Stomach (tissue), 9 donors: ENCODE data around the gene PLPP2. TPM values are rescaled to one million over a fixed set of nuclear protein-coding genes. Genes with fewer than 3 reads are reported as not detected.
A peak's percentile ranks its signal among the peaks of the same experiment; 100 is the strongest.

Experiments used
- DNase-seq, 2 donors: peaks; one replicate each; pipeline versions ENCODE4 v3.0.0 to v3.0.0-alpha.2; 2013 to 2019
- H3K27ac ChIP-seq, 5 donors: fragments of 200-600 bp in 4 of 5; sonication (generic) in 4 of 5; one replicate each; pipeline ENCODE4 v1.5.1; 2013 to 2019; ENCODE audit warnings: mild to moderate bottlenecking in 1 of 5, moderate library complexity in 1 of 5
- H3K27me3 ChIP-seq, 3 donors: fragments of 200-600 bp; sonication (generic); one replicate each; pipeline ENCODE4 v1.5.1; 2017 to 2019; ENCODE audit warnings: mixed run types in 1 of 3
- H3K36me3 ChIP-seq, 4 donors: fragments of 200-600 bp; sonication (generic); 1 replicate in 3 of 4; 2 replicates in 1 of 4; pipeline ENCODE4 v1.5.1; 2016 to 2019
- H3K4me1 ChIP-seq, 4 donors: fragments of 200-600 bp; sonication (generic); one replicate each; pipeline ENCODE4 v1.5.1; 2016 to 2019
- H3K4me3 ChIP-seq, 4 donors: fragments of 200-600 bp; sonication (generic) in 3 of 4; one replicate each; pipeline ENCODE4 v1.5.1; 2016 to 2019; ENCODE audit warnings: mild to moderate bottlenecking in 1 of 4
- H3K9me3 ChIP-seq, 4 donors: fragments of 200-600 bp; sonication (generic); one replicate each; pipeline ENCODE4 v1.5.1; 2016 to 2019
- EP300 ChIP-seq: sonication (generic); formaldehyde crosslinking; IDR thresholded peaks from one replicate; pipeline ENCODE4 v1.6.1; 2017; ENCODE audit warnings: antibody characterized with exemption
- POLR2A ChIP-seq, 4 donors: fragments of 450-650 bp; IDR thresholded peaks; one replicate each; pipeline ENCODE4 v1.6.1; 2016; ENCODE audit warnings: antibody characterized with exemption in 4 of 4, control low read depth in 2 of 4, mild to moderate bottlenecking in 1 of 4, moderate library complexity in 1 of 4
- POLR2AphosphoS5 ChIP-seq, 3 donors: sonication (generic); formaldehyde crosslinking; IDR thresholded peaks; one replicate each; pipeline ENCODE4 v1.6.1; 2016; ENCODE audit warnings: antibody characterized with exemption in 3 of 3
- WGBS, 5 donors: extraction: QIAGEN DNeasy Blood & Tissue Kit in 3 of 5; methylation state at CpG; one replicate each; pipeline versions ENCODE4 v1.1.5 to v1.1.7; 2013 to 2018; 5-methylcytosine and 5-hydroxymethylcytosine counted together
- intact Hi-C: fragments of 100-400 bp; cut with DNase I; formaldehyde crosslinking; loops from one replicate; pipeline ENCODE4 v1.15.1; 2023; ENCODE audit warnings: low total_unique reads
- polyA plus RNA-seq, 3 donors: library from polyadenylated mRNA; stranded (reverse); fragments of 200-250 nt; gene quantifications; one replicate each; pipeline ENCODE4 v1.2.3, GENCODE V29; 2013
- total RNA-seq, 5 donors: library from RNA; depleted of rRNA; stranded (reverse); fragments of >200 nt; gene quantifications; one replicate each; pipeline versions ENCODE4 v1.1.0 to v1.2.3, GENCODE V29; 2014 to 2016
- TF ChIP-seq, protein P1 (sequence below), 7 experiments: fragments of 450-650 bp in 4 of 7; fragments of 200-600 bp in 3 of 7; sonication (generic) in 3 of 7; IDR thresholded peaks; one replicate each; pipeline ENCODE4 v1.5.1; 2016 to 2019; ENCODE audit warnings: antibody characterized with exemption in 7 of 7, control low read depth in 2 of 7, mild to moderate bottlenecking in 1 of 7
- donor health status: healthy with polysubstance abuse.
- donor health status: Bipolar disorder and iron deficiency.
- donor health status: healthy.

PLPP2 gene
- total and polyA plus RNA-seq, 8 donors = 22.2 to 228 (median 46.1) TPM

DNA sequence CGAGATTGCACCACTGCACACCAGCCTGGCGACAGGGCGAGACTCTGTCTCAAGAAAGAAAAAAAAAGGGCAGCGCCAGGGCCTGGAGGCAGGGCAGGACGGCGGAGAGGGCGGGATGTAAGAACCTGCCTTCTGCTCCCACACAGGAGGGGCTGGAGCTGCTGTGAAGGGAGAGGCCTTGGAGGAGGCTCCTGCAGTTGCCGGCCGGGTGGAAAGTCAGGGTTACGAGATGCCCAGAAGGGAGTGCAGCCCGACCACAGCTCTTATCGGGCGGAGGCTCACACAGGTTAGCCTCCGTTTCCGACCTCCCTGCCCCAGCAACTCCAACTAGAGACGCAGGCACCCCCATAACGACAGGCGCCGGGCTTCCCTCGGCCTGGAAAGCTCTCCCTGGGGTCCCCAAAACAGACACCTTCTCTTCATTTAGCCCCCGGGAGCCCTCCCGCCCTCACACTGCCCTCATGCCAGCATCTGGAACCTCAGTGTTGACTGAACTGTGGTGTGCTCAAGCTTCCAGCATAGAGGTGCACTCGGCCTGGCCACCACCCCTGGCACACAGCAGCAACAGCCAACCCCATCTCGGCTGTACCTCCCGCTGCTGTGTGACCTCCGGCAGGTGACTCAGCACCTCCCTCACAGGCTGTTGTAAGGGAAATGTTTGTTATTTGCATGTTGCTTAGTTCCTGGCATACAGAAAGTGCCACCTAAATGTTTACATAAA is 1.4 kb downstream of the PLPP2 start:
- peak in 1 of 4 donors; percentile 22 for TF ChIP-seq POLR2A (IDR thresholded peaks at IDR 0.05)
- TF ChIP-seq EP300 = no peak
- TF ChIP-seq POLR2AphosphoS5 (IDR thresholded peaks at IDR 0.05) = peak in 2 of 3 donors; percentile 75 to 77
- TF ChIP-seq, protein P1, sequence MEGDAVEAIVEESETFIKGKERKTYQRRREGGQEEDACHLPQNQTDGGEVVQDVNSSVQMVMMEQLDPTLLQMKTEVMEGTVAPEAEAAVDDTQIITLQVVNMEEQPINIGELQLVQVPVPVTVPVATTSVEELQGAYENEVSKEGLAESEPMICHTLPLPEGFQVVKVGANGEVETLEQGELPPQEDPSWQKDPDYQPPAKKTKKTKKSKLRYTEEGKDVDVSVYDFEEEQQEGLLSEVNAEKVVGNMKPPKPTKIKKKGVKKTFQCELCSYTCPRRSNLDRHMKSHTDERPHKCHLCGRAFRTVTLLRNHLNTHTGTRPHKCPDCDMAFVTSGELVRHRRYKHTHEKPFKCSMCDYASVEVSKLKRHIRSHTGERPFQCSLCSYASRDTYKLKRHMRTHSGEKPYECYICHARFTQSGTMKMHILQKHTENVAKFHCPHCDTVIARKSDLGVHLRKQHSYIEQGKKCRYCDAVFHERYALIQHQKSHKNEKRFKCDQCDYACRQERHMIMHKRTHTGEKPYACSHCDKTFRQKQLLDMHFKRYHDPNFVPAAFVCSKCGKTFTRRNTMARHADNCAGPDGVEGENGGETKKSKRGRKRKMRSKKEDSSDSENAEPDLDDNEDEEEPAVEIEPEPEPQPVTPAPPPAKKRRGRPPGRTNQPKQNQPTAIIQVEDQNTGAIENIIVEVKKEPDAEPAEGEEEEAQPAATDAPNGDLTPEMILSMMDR (IDR thresholded peaks at IDR 0.05) = no peak
- Histone ChIP-seq H3K9me3 (no peaks in the 10 kb centered on the region), H3K36me3 (peaks cover 0 to 19% (median 7%) of the 10 kb centered on the region in 4 donors), H3K4me1 (peaks cover 24 to 47% (median 39%) of the 10 kb centered on the region in 4 donors), H3K27ac (peak overlapping the region; percentile 82 to 93 (median 89)), H3K4me3 (peak overlapping the region; percentile 48 to 61 (median 54)), H3K27me3 (peaks cover 0 to 53% (median 31%) of the 10 kb centered on the region in 3 donors)
- intact Hi-C loops = no loop called here
- 22 to 30% (median 26%) methylated on average over 23 to 26 of the region's 26 CpGs for WGBS, 5 donors
- peak; percentile 87 to 92 for DNase-seq

DNA sequence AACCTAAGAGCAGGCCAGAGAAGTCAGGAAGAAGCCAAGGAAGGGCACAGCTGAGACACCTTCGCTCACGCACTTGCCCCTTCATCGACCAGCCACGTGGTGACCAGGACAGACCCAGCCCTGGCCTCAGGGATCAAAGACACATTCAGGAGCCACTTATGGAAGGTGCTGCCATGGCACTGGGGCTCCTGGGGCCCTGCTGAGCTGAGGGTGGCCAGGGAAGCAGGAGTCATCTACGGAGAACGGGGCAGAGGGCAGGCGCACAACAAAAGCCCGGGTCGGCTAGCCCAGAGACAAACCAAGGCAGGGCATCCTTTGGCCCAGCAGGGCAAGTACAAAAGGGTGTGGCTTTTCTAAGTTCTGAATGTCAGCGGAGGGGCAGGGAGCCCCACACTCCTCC is 2.3 kb downstream of the PLPP2 start:
- 47 to 61% (median 59%) methylated on average over 5 to 10 of the region's 10 CpGs for WGBS, 5 donors
- TF ChIP-seq, protein P1 (IDR thresholded peaks at IDR 0.05) = no peak
- no peak for TF ChIP-seq POLR2A (IDR thresholded peaks at IDR 0.05)
- intact Hi-C loops = no loop called here
- Histone ChIP-seq H3K4me3 (peak overlapping the region in 1 of 4 donors; percentile 61), H3K4me1 (peaks cover 16 to 38% (median 31%) of the 10 kb centered on the region in 4 donors), H3K27me3 (peaks cover 0 to 44% (median 31%) of the 10 kb centered on the region in 3 donors), H3K27ac (peak overlapping the region; percentile 82 to 93 (median 89)), H3K36me3 (peaks cover 0 to 24% (median 8%) of the 10 kb centered on the region in 4 donors), H3K9me3 (no peaks in the 10 kb centered on the region)
- DNase-seq = peak in 1 of 2 donors; percentile 25

DNA sequence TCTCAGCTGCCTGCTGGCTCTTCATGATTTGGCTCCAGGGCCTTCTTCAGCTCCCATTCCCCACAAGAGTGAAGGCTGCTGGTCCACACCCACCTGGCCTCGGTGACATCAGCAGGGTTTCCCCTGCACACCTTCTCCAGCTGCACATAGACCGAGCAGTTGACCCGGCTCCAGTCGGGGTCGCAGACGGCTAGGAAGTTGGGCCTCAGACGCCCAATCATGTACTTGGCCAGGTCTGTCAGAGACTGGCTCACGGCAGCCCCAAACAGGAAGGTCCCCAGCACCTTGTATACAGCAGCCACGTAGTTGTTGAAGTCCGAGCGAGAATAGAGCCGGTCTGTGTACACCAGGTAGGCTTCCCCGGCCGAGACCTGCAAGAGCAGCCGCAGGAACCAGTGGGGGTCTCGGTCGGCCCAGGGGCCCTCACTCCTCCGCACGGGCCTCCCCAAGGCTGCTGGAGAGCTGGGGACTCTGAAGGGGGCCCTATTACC is 3.8 kb downstream of the PLPP2 start:
- 75 to 85% (median 84%) methylated on average over 11 to 19 of the region's 19 CpGs for WGBS, 5 donors

DNA sequence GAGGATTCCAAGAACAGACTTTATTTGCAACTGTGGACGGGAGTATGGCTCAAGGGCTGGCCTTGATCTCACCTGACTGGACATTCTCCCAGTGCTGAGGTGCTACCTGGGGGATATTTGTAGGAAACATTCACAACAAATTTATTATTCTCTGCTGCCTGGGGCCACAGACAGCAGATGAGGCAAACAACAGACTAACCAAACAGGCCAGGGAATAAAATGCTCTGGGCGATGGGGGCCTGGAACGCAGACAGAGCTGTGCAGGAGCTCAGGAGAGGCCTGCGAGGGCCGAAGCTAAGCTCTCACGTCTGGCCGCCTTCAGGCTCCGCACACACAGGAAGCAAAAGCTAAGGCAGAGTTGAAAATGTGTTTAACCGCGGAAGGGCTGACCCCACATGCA is 7.8 kb downstream of the PLPP2 start:
- Histone ChIP-seq H3K27ac (no peak overlapping the region), H3K4me3 (no peak overlapping the region), H3K9me3 (no peaks in the 10 kb centered on the region), H3K36me3 (peaks cover 6 to 72% (median 47%) of the 10 kb centered on the region in 4 donors), H3K4me1 (peaks cover 0 to 22% (median 0%) of the 10 kb centered on the region in 4 donors), H3K27me3 (peaks cover 0 to 36% (median 0%) of the 10 kb centered on the region in 3 donors)
- intact Hi-C loops = no loop called here
- no peak for DNase-seq
- 84 to 90% (median 88%) methylated on average over 10 of the region's 10 CpGs for WGBS, 5 donors
- TF ChIP-seq POLR2A (IDR thresholded peaks at IDR 0.05) (no peak), POLR2AphosphoS5 (IDR thresholded peaks at IDR 0.05) (no peak), EP300 (no peak)
- TF ChIP-seq, protein P1 (IDR thresholded peaks at IDR 0.05) = no peak

More for the DNA sequence above, 3.8 kb downstream of the PLPP2 start:
- Histone ChIP-seq H3K27ac (no peak overlapping the region), H3K4me1 (peaks cover 16 to 42% (median 32%) of the 10 kb centered on the region in 4 donors), H3K27me3 (peaks cover 0 to 29% (median 19%) of the 10 kb centered on the region in 3 donors), H3K9me3 (no peaks in the 10 kb centered on the region), H3K4me3 (no peak overlapping the region), H3K36me3 (peaks cover 0 to 39% (median 18%) of the 10 kb centered on the region in 4 donors)
- DNase-seq = peak in 1 of 2 donors; percentile 21
- intact Hi-C loops = no loop called here
- TF ChIP-seq EP300 = no peak
- TF ChIP-seq POLR2AphosphoS5 (IDR thresholded peaks at IDR 0.05) = no peak
- TF ChIP-seq, protein P1 (IDR thresholded peaks at IDR 0.05) = no peak
- TF ChIP-seq POLR2A (IDR thresholded peaks at IDR 0.05) = no peak
